Left lung (tissue), 10 donors: Measurements from ENCODE around the gene FKBP7. TPM values are rescaled to one million over a fixed set of nuclear protein-coding genes. Genes with fewer than 3 reads are reported as not detected.

ENCODE experiments used
- ATAC-seq: fragments of 200-7000 bp; cut with Tn5 transposase; one replicate; pipeline ENCODE4 v1.9.1; 2020; ENCODE audit warnings: moderate library complexity
- DNase-seq, 4 donors: peaks; one replicate each; pipeline ENCODE4 v3.0.0-alpha.2; 2013 to 2020
- H3K27ac ChIP-seq, 2 donors: fragments of 200-600 bp; sonication (generic) in 1 of 2; one replicate each; pipeline versions ENCODE4 v1.5.0 to v1.8.0; 2020 to 2021
- H3K27me3 ChIP-seq, 2 donors: fragments of 200-600 bp; sonication (generic) in 1 of 2; one replicate each; pipeline versions ENCODE4 v1.5.0 to v1.8.0; 2020 to 2021
- H3K36me3 ChIP-seq, 2 donors: fragments of 200-600 bp; sonication (generic) in 1 of 2; one replicate each; pipeline versions ENCODE4 v1.5.0 to v1.8.0; 2020 to 2021
- H3K4me1 ChIP-seq, 2 donors: fragments of 200-600 bp; one replicate each; pipeline ENCODE4 v1.8.0; 2021
- H3K4me3 ChIP-seq, 2 donors: fragments of 200-600 bp; sonication (generic) in 1 of 2; one replicate each; pipeline versions ENCODE4 v1.5.0 to v1.8.0; 2020 to 2021; ENCODE audit warnings: mild to moderate bottlenecking in 1 of 2
- H3K9me3 ChIP-seq, 2 donors: fragments of 200-600 bp; sonication (generic) in 1 of 2; one replicate each; pipeline versions ENCODE4 v1.5.0 to v1.8.0; 2020 to 2021
- intact Hi-C, 2 donors: fragments of 100-400 bp; cut with DNase I; formaldehyde crosslinking; loops; one replicate each; pipeline versions ENCODE4 v1.11.2 to v1.14.2; 2022
- polyA plus RNA-seq, 6 donors: library from polyadenylated mRNA; unstranded; fragments of 120-200 nt; gene quantifications; one replicate each; pipeline ENCODE4 v1.2.1, GENCODE V29; 2013; ENCODE audit not compliant: insufficient read length in 6 of 6
- total RNA-seq, 2 donors: library from RNA; stranded (reverse); fragmentation: NEBNext Ultra II Directional; extraction: Animal tissue kit (Norgen Biotek cat#: 25700); gene quantifications; one replicate each; pipeline ENCODE4 v1.2.1, GENCODE V29; 2021
- TF ChIP-seq, protein P1 (sequence below), 2 donors: fragments of 200-600 bp; sonication (generic) in 1 of 2; IDR thresholded peaks; one replicate each; pipeline versions ENCODE4 v1.5.0 to v1.8.0; 2021; ENCODE audit warnings: antibody characterized with exemption in 2 of 2
- donor health status: DM: no; HTN: yes; CAD: no.
- donor health status: DM: no; HTN: no; CAD: no.

FKBP7 gene
- total and polyA plus RNA-seq, 8 donors = 12.9 to 73.6 (median 64.4) TPM

DNA sequence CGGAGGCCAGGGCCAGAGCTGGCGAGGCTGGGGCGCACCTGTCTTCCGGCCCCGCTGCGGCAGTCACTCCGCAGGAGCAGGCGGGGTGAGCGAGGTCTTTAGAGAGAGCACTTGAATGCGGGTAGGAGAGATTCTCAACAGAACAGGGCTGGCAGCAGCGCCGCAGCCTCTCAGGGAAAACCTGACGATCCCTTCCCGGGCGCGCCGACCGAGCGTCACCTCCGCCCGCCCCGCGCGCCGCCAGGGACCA is 28.0 kb downstream of the FKBP7 start:
- DNase-seq (no peak), ATAC-seq (no peak)
- Histone ChIP-seq H3K27me3 (no peaks in the 10 kb centered on the region), H3K27ac (peak overlapping the region; percentile 93 to 96), H3K4me1 (peaks cover 6 to 32% of the 10 kb centered on the region in 2 donors), H3K9me3 (no peaks in the 10 kb centered on the region), H3K4me3 (peak overlapping the region; percentile 54 to 81), H3K36me3 (peaks cover 0 to 25% of the 10 kb centered on the region in 2 donors)
- TF ChIP-seq, protein P1, sequence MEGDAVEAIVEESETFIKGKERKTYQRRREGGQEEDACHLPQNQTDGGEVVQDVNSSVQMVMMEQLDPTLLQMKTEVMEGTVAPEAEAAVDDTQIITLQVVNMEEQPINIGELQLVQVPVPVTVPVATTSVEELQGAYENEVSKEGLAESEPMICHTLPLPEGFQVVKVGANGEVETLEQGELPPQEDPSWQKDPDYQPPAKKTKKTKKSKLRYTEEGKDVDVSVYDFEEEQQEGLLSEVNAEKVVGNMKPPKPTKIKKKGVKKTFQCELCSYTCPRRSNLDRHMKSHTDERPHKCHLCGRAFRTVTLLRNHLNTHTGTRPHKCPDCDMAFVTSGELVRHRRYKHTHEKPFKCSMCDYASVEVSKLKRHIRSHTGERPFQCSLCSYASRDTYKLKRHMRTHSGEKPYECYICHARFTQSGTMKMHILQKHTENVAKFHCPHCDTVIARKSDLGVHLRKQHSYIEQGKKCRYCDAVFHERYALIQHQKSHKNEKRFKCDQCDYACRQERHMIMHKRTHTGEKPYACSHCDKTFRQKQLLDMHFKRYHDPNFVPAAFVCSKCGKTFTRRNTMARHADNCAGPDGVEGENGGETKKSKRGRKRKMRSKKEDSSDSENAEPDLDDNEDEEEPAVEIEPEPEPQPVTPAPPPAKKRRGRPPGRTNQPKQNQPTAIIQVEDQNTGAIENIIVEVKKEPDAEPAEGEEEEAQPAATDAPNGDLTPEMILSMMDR (IDR thresholded peaks at IDR 0.05) = no peak
- intact Hi-C loops = no loop called here

DNA sequence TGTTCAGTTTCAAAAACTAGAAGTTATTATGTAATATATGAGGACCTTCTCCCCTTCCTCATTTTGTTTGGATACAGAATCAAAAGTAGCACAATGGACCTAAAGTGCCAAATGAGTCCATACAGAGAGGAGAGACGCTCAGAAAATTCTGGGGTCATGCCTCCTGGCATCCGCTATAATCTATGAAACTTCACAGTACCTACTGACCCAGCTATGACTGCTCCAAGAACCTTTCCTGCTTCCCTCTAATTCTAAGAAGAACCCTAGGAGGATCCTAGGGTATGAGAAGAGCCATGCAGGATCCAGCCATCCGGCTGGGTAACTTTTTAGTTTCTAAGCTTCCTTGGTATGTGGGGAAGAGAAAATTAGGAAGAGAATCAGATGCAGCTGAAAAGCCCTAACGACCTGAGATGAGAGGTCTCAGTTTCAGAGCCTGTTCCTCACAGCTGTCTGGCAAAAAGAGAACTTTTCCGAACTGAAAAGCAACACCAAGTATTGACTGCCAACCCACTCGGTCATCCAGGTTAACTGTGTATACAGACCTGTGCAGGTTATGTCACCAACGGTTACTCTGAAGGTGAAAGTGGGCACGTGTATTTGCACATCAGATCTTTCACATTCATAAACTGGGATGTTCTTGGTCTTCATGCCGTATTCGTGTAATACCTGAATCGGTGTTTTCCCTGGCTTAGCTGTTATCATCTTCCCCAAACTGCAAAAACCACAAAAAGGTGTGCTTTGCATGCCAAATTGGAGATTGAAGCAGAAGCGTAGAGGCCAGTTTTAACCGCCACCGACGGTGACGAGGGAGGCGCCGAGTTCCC is 28.5 kb downstream of the FKBP7 start:
- H3K27ac ChIP-seq = peak overlapping the region; percentile 93 to 96
- H3K4me1 ChIP-seq = peaks cover 6 to 32% of the 10 kb centered on the region in 2 donors
- H3K27me3 ChIP-seq = no peaks in the 10 kb centered on the region
- peak overlapping the region; percentile 54 to 81 for H3K4me3 ChIP-seq
- intact Hi-C loops = no loop called here
- peak in 1 of 4 donors; percentile 33 for DNase-seq
- no peaks in the 10 kb centered on the region for H3K9me3 ChIP-seq
- TF ChIP-seq, protein P1 (IDR thresholded peaks at IDR 0.05) = no peak
- peaks cover 0 to 29% of the 10 kb centered on the region in 2 donors for H3K36me3 ChIP-seq
- ATAC-seq = no peak

DNA sequence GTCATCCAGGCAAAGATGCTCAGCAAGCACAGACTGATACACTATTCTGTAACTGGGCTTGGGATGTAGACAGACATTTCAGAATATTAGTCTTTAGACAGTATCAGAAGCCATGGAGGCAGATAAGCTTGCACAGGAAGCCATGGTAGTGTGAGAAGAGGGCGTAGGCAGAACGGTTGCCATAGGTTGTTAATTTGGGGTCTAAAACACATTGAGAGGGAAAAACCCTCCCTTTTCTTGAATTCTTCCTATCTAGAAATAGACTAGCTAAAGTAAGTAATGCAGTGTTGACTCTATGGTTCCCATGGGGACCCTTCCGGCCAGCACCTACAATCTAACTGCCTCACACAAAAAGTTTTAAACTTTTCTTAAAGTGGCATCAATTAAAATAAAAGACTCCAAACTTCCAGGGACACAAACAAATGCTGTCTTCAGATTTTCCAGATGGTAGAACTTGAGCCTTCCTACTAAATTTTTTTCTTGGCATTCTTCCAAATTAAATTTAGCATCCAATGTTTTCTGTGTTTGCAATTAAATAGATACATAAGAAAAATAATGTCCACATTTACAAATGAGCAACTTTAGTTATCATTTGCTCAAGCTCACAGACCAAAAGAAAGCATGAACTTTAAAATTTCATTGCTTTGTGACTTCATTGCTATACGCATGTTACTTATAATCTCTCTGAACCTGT is 29.3 kb downstream of the FKBP7 start:
- DNase-seq (peak in 1 of 4 donors; percentile 12), ATAC-seq (no peak)
- Histone ChIP-seq H3K4me1 (peaks cover 6 to 32% of the 10 kb centered on the region in 2 donors), H3K27ac (peak overlapping the region in 1 of 2 donors; percentile 96), H3K4me3 (peak overlapping the region in 1 of 2 donors; percentile 81), H3K36me3 (peaks cover 0 to 36% of the 10 kb centered on the region in 2 donors), H3K27me3 (no peaks in the 10 kb centered on the region), H3K9me3 (no peaks in the 10 kb centered on the region)
- TF ChIP-seq, protein P1 (IDR thresholded peaks at IDR 0.05) = no peak
- intact Hi-C loops = no loop called here

DNA sequence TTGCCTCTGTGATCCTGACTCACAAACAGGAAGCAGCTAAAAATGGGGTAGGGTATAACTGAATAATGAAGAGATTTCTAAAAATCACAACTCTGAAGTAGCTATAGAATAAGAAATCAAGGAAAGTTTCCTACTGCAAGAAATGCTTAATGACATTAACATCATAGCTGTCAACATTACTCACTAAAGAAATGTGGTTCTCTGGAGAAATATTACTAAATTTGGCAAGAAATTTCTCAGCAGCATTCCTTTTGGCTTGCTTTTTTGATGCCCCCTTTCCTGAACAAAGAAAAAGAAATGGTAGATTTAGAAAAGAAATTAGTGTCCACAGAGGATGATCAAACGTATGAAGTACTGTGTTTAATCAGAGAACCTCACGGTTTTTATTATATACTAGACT is 37.0 kb downstream of the FKBP7 start:
- ATAC-seq (no peak), DNase-seq (no peak)
- Histone ChIP-seq H3K4me1 (no peaks in the 10 kb centered on the region), H3K27me3 (no peaks in the 10 kb centered on the region), H3K36me3 (peaks cover 0 to 89% of the 10 kb centered on the region in 2 donors), H3K27ac (no peak overlapping the region), H3K4me3 (no peak overlapping the region), H3K9me3 (no peaks in the 10 kb centered on the region)
- intact Hi-C loops = no loop called here
- TF ChIP-seq, protein P1 (IDR thresholded peaks at IDR 0.05) = no peak

DNA sequence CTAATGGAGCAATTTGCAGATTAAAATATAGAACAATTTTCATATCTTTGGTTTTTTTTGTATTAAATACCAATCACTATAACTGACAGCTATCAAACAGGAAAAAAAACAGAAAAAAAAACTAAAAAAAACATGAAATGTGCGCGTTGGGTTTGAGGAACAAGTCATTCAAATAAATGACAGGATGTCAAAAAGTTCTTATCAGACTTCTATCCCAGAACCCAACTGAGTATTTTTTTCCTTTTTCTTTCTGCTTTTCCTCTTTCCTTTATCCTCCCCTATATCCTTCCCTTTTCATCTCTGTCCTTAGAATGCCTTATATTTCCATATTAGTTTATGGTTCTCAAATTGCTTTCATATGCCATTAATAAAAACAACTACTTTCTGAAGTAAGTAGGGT is 41.7 kb downstream of the FKBP7 start:
- Histone ChIP-seq H3K4me1 (no peaks in the 10 kb centered on the region), H3K9me3 (no peaks in the 10 kb centered on the region), H3K4me3 (no peak overlapping the region), H3K36me3 (peaks cover 0 to 90% of the 10 kb centered on the region in 2 donors), H3K27me3 (no peaks in the 10 kb centered on the region), H3K27ac (no peak overlapping the region)
- intact Hi-C loops = no loop called here
- TF ChIP-seq, protein P1 (IDR thresholded peaks at IDR 0.05) = no peak
- ATAC-seq = no peak
- DNase-seq = no peak
